ENCODE results near the gene OR6V1.
"Not testable (repeated sequence)": the region's sequence is repeated elsewhere in the genome, so short reads cannot be mapped to it uniquely, and the experiment has no call there.

Gene OR6V1

GRCh38 chr7:143043391-143043790 is 8.8 kb upstream of the OR6V1 start:
- no peak for DNase-seq

GRCh38 chr7:143046426-143046851 is 5.7 kb upstream of the OR6V1 start:
- DNase-seq: peak; percentile 36 to 40

DNA sequence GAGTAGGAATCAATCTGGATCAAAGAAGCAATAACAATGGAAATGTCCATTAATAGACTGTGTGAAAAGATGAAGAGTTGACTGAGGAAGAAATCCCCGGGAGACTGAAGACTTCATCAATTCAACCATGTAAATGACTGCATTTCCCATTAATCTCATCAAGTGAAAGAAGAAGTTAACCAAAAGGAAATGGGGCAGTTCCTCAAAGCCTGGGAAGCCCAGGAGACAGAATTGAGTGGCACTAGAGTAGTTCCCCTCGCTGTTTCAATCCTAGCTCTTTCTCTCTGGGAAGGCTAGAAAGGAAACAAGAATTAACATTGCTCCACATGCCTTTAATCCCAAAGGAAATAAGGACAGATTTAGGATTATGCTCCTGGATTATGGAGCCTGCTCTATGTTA is 4.8 kb upstream of the OR6V1 start:
- peak; percentile 59 to 70 for DNase-seq

DNA sequence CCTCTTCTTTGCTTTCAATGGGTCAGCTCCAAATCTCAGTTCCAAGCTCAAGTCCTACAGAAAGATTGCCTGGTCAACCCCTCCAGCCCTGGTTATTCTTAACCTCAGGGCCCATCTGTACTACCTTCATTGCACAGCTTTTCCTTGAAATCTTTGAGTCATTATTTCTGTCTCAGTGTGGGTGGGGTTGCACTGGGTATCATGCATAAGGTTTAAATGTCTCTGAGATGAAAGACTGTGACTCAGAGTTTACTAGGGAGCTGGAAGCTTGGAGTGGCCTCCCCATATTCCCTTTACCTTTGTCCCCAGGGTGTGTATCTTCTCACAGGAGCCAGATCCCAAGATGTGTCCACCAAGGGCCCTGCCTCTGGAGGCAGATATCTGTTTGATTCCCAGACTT is 3.3 kb upstream of the OR6V1 start:
- DNase-seq: peak; percentile 24 to 43

DNA sequence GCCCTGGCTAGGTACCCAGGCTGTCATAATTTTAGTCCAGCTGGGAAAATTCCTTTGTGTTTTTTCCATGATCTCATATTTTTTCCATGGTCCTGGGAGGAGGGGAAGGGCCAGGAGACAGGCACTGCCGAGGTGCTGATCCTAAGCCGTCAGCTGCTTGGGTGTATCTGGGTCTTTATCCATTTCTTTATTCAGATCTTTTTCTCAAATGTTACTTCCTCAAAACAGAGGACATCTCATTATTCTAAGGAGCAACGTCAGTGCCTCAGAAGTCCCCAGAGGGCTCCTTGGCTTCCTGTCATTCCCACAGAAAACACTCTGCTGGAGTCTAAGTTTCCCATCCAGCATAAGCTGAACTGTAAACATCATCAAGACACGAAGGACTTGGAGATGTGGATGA is 2.8 kb upstream of the OR6V1 start:
- peak in 1 of 2 donors; percentile 3 for DNase-seq

DNA sequence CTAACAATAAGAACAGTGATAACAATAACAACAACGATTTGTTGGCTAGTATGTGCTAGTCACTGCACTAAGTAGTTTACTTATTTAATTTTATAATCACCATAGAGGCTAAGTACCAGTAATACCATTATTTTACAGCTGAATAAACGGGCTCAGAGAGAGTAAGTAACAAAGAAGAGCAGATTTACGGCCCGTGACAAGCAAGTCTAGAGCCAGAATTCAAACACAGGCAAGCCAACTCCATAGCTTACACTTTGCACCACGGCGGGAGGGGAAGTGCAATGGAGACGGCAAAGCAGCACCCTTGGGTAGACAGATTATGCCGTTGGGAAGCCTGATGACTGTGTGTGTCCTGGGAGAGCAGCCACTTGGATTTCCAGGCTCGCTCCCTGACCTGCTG is 1.2 kb upstream of the OR6V1 start:
- no peak for DNase-seq

GRCh38 chr7:143054621-143055020 is 2.5 kb downstream of the OR6V1 start:
- no peak for DNase-seq

DNA sequence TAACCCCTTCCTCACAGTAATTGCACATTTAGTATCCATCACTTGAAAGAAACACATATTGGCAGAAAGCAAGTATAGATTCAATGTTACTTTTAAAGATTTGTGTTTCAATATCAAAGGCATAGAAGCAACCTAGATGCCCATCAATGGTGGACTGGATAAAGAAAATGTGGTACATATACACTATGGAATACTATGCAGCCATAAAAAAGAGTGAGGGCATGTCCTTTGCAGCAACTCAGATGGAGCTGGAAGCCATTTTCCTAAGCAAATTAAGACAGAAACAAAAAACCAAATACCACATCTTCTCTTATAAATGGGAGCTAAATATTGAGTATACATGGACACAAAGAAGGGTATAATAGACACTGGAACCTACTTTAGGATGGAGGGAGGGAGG is 3.6 kb downstream of the OR6V1 start:
- no peak for DNase-seq

DNA sequence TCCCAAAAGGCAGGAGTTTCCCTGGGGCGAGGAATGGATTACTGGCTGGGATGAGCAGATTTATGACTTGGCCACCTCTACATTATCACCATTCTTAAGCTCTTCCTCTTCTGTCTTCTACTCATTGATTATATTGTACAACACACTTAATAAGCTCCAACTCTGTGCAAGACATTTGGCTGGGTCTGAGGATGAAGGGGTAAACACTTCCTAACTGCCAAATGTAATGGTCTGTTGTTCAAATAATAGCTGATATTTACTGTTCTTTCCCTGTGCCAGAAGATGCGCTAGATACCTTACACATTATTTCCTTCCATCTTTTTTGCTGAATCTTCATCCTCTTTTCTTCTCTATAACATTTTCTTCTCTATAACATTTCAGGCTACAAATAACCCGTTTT is 11.6 kb downstream of the OR6V1 start:
- no peak for DNase-seq

DNA sequence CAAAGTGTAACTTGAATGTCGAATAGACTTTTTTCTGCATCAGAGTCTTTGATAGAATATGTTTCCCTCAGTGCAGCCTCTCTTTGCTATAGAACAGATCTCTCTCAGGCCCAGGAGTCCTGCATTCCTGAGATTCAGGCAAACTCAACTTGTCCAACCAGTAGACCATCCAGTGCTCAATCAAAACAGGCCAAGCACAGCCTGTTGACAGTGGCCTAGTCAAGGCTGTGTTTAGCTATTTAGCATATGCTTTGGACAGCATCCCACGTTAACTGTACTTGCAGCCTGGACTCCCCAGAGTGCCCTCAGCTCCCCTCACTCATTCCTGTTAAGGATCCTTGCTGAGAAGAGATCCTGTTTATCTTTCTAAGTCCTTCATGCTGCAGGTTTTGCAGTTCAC is 16.3 kb downstream of the OR6V1 start:
- no peak for DNase-seq

- DNase-seq: no peak
Observed at GRCh38 chr7:143069912-143070500, 17.9 kb downstream of the OR6V1 start.

DNA sequence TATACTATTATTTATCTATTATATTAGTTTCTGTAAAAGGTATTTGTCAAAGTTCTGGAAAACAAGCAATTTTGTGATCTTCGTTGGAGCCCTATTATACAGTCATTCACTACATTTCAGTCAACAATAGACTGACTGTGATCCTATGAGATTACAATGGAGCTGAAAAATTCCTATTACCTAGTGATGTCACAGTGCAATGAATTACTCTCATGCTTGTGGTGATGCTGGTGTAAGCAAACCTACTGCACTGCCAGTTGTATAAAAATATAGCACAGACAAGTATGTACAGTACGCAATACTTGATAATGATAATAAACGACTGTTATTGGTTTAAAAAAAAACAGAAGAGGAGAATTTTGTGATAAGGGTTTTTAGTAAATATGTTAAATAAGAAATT is 21.4 kb downstream of the OR6V1 start:
- no peak for DNase-seq

DNA sequence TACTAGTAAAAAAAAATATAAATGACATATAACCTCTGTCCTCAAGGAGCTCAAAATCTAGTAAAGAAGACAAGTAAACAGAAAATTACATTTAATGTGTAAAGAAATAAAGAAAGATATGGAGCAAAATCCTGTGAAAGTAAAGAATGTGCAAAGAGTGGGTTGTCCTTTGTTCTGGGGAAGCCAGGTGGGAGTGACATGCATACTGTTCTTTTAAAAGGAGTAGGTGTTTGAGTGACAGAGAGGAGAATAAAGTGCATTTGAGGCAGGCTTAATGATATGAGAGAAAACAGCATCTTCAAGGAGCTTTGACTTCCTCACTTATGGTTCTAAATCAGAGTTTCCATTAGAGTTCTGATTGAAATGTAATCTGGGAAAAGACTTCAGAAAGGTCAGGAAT is 22.0 kb downstream of the OR6V1 start:
- no peak for DNase-seq

- DNase-seq: no peak
Observed at GRCh38 chr7:143085109-143085508, 33.0 kb downstream of the OR6V1 start.

DNA sequence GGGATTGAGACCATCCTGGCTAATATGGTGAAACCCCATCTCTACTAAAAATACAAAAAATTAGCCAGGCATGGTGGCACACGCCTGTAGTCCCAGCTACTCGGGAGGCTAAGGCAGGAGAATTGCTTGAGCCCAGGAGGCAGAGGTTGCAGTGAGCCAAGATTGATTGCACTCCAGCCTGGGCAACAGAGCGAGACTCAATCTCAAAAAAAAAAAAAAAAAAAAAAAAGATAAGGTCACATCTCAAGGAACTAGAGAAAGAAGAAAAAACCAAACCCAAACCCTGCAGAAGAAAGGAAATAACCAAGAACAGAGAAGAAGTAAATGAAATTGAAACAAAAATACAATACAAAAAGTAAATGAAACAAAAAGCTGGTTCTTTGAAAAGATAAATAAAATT is 33.5 kb downstream of the OR6V1 start:
- not testable (repeated sequence) for DNase-seq

GRCh38 chr7:143088549-143089231 is 36.5 kb downstream of the OR6V1 start:
- DNase-seq: not testable (repeated sequence)

GRCh38 chr7:143096146-143096545 is 44.0 kb downstream of the OR6V1 start:
- DNase-seq: no peak

DNA sequence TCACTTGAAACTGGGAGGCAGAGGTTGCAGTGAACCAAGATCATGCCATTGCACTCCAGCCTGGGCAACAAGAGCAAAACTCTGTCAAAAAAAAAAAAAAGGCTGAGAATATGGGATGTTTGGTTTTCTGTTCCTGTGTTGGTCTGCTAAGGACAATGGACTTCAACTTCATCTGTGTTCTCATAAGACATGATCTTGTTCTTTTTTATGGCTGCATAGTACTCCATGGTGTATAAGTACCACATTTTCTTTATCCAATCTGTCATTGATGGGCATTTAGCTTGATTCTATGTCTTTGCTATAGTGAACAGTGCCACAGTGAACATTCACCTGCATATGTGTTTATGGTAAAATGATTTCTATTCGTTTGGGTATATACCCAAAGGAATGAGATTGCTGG is 47.4 kb downstream of the OR6V1 start:
- not testable (repeated sequence) for DNase-seq

All from inflammatory macrophage (primary cell).